ENCODE data around the gene SEC22C. TPM values are rescaled to one million over a fixed set of nuclear protein-coding genes. Genes with fewer than 3 reads are reported as not detected.

The SEC22C gene
- total and polyA plus RNA-seq, 2 of the 13 experiments (the other 11 are each of a cell fraction or from before 2014, with no cell fraction given) = 20.0 to 40.0 TPM

DNA sequence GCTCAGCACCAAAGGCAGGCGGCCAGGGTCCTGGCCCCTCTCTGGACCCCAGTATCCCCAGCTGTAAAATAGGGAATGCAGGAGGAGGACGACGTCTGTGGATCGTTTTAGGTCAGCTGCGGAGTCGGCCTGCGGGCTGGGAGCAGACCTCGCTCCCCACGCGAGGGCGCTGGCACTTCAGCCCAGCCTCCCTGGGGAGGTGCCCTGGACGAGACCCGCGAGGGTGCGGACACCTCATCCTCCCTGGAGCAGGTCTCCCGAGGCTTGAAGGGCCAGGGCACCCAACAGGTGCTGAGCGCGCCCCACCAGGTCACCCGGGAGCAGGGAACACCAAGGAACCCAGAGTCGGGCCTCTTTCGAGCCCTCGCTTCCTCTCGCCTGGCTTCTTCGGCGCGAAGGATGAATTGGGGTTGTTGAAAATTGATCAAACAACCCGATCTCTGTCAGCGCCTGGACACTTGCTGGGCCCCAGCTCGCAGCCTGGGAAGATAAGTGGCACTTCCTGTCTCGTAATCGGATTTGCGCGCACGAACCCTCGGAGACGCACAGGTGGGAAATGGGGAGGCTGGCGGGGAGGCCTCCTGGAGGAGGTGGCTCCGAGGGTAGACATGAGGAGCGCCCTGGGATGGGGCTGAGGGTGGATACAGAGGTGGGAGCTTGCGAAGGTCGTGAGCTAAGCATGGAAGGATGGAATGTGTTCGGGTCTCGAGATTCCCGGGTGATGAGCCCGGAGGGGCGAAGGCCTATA, 79.9 kb downstream of the SEC22C start:
- 11% methylated on average over 20 of the region's 46 CpGs for WGBS (ENCODE audit: low lambda C conversion rate)
- ChIA-PET CTCF (ENCODE audit: low intra/inter-chr PET ratio, low total read pairs) (interaction anchor here (0.6 to 1.9 kb wide), 2 partner anchors 45 to 70 kb away, joined by 3 to 6 read pairs; no protein-coding TSS in a partner anchor), POLR2A (no interaction called here)
- H2AFZ ChIP-seq (ENCODE audit: low read length) = no peak overlapping the region
- peak; percentile 22 for DNase-seq (ENCODE audit: low spot score)
- H3K4me1 ChIP-seq (ENCODE audit: insufficient read depth, low read length) = peaks cover 18% of the 10 kb centered on the region
- ATAC-seq = peak; percentile 79
- H3K79me2 ChIP-seq (ENCODE audit: insufficient read depth, low read length) = no peaks in the 10 kb centered on the region
- H3K4me2 ChIP-seq (ENCODE audit: low read depth, low read length) = peak overlapping the region; percentile 84
- no TSS peak for BruUV-seq (replicated peaks)
- peaks cover 10 to 60% of the 10 kb centered on the region in 2 experiments; a peak in 4 of 5 replicates for H3K27me3 ChIP-seq (ENCODE audit: control insufficient read depth in 1 of 2, insufficient read depth in 2 of 2, low read length in 2 of 2)
- H3K36me3 ChIP-seq (replicated peaks in 1 of 2; ENCODE audit: control insufficient read depth in 1 of 2, insufficient read depth in 2 of 2, low read length in 2 of 2) = no peaks in the 10 kb centered on the region
- H4K20me1 ChIP-seq (ENCODE audit: insufficient read depth, low read length) = no peaks in the 10 kb centered on the region
- no peak for FAIRE-seq
- no peak overlapping the region for H3K27ac ChIP-seq (ENCODE audit: extremely low read length, insufficient read depth, low read length)
- no peak overlapping the region for H3K9ac ChIP-seq (ENCODE audit: insufficient read depth, low read depth, low read length)
- in situ Hi-C loops (cut with HindIII; ENCODE audit: extremely low pct_ligation_motif_present, low pct_unique_long_range_greater_than_20kb) = no loop called here
- H3K9me3 ChIP-seq (ENCODE audit: low read length) = no peaks in the 10 kb centered on the region
- intact Hi-C loops (cut with micrococcal nuclease; ENCODE audit: unreplicated experiment) = loop anchor here (5.0 kb wide), 1 partner anchor 40 kb away; no protein-coding TSS in a partner anchor
- H3K4me3 ChIP-seq (replicated peaks in 1 of 3; ENCODE audit: insufficient read depth in 1 of 3, low read depth in 2 of 3, low read length in 3 of 3) = peak overlapping the region; percentile 46 to 69 (median 49)
- TF ChIP-seq GATAD2A (CRISPR knock-in tag; IDR thresholded peaks at IDR 0.05) (no peak), ZNF280B (CRISPR knock-in tag; IDR thresholded peaks at IDR 0.05; ENCODE audit: borderline replicate concordance) (0 out of 2 replicates have a peak, but pooled peaks have one; percentile 25), ZNF83 (CRISPR knock-in tag; IDR thresholded peaks at IDR 0.05; ENCODE audit: borderline replicate concordance) (no peak), ZNF160 (CRISPR knock-in tag; IDR thresholded peaks at IDR 0.05) (no peak), BATF2 (CRISPR knock-in tag; IDR thresholded peaks at IDR 0.05) (no peak), MAX (IDR thresholded peaks at IDR 0.05) (0 out of 2 replicates have a peak, but pooled peaks have one; percentile 8)
- TF ChIP-seq, protein P1, sequence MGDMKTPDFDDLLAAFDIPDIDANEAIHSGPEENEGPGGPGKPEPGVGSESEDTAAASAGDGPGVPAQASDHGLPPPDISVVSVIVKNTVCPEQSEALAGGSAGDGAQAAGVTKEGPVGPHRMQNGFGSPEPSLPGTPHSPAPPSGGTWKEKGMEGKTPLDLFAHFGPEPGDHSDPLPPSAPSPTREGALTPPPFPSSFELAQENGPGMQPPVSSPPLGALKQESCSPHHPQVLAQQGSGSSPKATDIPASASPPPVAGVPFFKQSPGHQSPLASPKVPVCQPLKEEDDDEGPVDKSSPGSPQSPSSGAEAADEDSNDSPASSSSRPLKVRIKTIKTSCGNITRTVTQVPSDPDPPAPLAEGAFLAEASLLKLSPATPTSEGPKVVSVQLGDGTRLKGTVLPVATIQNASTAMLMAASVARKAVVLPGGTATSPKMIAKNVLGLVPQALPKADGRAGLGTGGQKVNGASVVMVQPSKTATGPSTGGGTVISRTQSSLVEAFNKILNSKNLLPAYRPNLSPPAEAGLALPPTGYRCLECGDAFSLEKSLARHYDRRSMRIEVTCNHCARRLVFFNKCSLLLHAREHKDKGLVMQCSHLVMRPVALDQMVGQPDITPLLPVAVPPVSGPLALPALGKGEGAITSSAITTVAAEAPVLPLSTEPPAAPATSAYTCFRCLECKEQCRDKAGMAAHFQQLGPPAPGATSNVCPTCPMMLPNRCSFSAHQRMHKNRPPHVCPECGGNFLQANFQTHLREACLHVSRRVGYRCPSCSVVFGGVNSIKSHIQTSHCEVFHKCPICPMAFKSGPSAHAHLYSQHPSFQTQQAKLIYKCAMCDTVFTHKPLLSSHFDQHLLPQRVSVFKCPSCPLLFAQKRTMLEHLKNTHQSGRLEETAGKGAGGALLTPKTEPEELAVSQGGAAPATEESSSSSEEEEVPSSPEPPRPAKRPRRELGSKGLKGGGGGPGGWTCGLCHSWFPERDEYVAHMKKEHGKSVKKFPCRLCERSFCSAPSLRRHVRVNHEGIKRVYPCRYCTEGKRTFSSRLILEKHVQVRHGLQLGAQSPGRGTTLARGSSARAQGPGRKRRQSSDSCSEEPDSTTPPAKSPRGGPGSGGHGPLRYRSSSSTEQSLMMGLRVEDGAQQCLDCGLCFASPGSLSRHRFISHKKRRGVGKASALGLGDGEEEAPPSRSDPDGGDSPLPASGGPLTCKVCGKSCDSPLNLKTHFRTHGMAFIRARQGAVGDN (CRISPR knock-in tag; IDR thresholded peaks at IDR 0.05) = peak; percentile 62
- TF ChIP-seq, protein P2, sequence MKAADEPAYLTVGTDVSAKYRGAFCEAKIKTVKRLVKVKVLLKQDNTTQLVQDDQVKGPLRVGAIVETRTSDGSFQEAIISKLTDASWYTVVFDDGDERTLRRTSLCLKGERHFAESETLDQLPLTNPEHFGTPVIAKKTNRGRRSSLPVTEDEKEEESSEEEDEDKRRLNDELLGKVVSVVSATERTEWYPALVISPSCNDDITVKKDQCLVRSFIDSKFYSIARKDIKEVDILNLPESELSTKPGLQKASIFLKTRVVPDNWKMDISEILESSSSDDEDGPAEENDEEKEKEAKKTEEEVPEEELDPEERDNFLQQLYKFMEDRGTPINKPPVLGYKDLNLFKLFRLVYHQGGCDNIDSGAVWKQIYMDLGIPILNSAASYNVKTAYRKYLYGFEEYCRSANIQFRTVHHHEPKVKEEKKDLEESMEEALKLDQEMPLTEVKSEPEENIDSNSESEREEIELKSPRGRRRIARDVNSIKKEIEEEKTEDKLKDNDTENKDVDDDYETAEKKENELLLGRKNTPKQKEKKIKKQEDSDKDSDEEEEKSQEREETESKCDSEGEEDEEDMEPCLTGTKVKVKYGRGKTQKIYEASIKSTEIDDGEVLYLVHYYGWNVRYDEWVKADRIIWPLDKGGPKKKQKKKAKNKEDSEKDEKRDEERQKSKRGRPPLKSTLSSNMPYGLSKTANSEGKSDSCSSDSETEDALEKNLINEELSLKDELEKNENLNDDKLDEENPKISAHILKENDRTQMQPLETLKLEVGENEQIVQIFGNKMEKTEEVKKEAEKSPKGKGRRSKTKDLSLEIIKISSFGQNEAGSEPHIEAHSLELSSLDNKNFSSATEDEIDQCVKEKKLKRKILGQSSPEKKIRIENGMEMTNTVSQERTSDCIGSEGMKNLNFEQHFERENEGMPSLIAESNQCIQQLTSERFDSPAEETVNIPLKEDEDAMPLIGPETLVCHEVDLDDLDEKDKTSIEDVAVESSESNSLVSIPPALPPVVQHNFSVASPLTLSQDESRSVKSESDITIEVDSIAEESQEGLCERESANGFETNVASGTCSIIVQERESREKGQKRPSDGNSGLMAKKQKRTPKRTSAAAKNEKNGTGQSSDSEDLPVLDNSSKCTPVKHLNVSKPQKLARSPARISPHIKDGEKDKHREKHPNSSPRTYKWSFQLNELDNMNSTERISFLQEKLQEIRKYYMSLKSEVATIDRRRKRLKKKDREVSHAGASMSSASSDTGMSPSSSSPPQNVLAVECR (CRISPR knock-in tag; IDR thresholded peaks at IDR 0.05; ENCODE audit: borderline replicate concordance) = peak; percentile 31; the same call in 1 of the 2 replicates
- TF ChIP-seq, protein P3, sequence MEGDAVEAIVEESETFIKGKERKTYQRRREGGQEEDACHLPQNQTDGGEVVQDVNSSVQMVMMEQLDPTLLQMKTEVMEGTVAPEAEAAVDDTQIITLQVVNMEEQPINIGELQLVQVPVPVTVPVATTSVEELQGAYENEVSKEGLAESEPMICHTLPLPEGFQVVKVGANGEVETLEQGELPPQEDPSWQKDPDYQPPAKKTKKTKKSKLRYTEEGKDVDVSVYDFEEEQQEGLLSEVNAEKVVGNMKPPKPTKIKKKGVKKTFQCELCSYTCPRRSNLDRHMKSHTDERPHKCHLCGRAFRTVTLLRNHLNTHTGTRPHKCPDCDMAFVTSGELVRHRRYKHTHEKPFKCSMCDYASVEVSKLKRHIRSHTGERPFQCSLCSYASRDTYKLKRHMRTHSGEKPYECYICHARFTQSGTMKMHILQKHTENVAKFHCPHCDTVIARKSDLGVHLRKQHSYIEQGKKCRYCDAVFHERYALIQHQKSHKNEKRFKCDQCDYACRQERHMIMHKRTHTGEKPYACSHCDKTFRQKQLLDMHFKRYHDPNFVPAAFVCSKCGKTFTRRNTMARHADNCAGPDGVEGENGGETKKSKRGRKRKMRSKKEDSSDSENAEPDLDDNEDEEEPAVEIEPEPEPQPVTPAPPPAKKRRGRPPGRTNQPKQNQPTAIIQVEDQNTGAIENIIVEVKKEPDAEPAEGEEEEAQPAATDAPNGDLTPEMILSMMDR (CRISPR knock-in tag; IDR thresholded peaks at IDR 0.05) = peak; percentile 85

Measured in HepG2 (cell line).